Measurements from ENCODE around the gene GUCY1A2. TPM values are rescaled to one million over a fixed set of nuclear protein-coding genes. Genes with fewer than 3 reads are reported as not detected.

GUCY1A2 gene
- total and polyA plus RNA-seq, 7 donors: 0.57 to 18.5 (median 9.4) TPM

- Histone ChIP-seq H3K9me3 (no peaks in the 10 kb centered on the region), H3K36me3 (ENCODE audit: insufficient read depth in 1 of 2, low read depth in 1 of 2) (no peaks in the 10 kb centered on the region), H3K27ac (no peak overlapping the region), H3K4me1 (no peaks in the 10 kb centered on the region), H3K27me3 (ENCODE audit: insufficient read depth in 3 of 3, low read length in 2 of 3) (no peaks in the 10 kb centered on the region), H3K4me3 (no peak overlapping the region)
- WGBS, 3 donors: 89 to 100% (median 94%) methylated on average over 7 of the region's 7 CpGs
- intact Hi-C loops (cut with DNase I): no loop called here
- ATAC-seq (no peak), DNase-seq (no peak)
- no peak for TF ChIP-seq CTCF (IDR thresholded peaks at IDR 0.05)
These were observed 163.8 kb downstream of the GUCY1A2 start for GRCh38 chr11:106854429-106854828.

GRCh38 chr11:106853850-106854401 is 164.3 kb downstream of the GUCY1A2 start:
- no peak for TF ChIP-seq CTCF (IDR thresholded peaks at IDR 0.05)
- no peak overlapping the region for H3K4me3 ChIP-seq
- H3K27ac ChIP-seq: no peak overlapping the region
- H3K9me3 ChIP-seq: no peaks in the 10 kb centered on the region
- no peaks in the 10 kb centered on the region for H3K4me1 ChIP-seq
- H3K36me3 ChIP-seq (ENCODE audit: insufficient read depth in 1 of 2, low read depth in 1 of 2): no peaks in the 10 kb centered on the region
- no peaks in the 10 kb centered on the region for H3K27me3 ChIP-seq (ENCODE audit: insufficient read depth in 3 of 3, low read length in 2 of 3)
- intact Hi-C loops (cut with DNase I): no loop called here
- DNase-seq: no peak
- WGBS, 3 donors: 87 to 100% (median 87%) methylated on average over 1 of the region's 1 CpG
- no peak for ATAC-seq

- no peaks in the 10 kb centered on the region for H3K4me1 ChIP-seq
- no peaks in the 10 kb centered on the region for H3K36me3 ChIP-seq (ENCODE audit: insufficient read depth in 1 of 2, low read depth in 1 of 2)
- H3K9me3 ChIP-seq: no peaks in the 10 kb centered on the region
- TF ChIP-seq CTCF (IDR thresholded peaks at IDR 0.05): no peak
- ATAC-seq (no peak), DNase-seq (no peak)
- no peaks in the 10 kb centered on the region for H3K27me3 ChIP-seq (ENCODE audit: insufficient read depth in 3 of 3, low read length in 2 of 3)
- H3K4me3 ChIP-seq: no peak overlapping the region
- H3K27ac ChIP-seq: no peak overlapping the region
- intact Hi-C loops (cut with DNase I): no loop called here
These were observed 165.5 kb downstream of the GUCY1A2 start for GRCh38 chr11:106852779-106853178.

- H3K4me1 ChIP-seq: no peaks in the 10 kb centered on the region
- no peak for DNase-seq
- H3K4me3 ChIP-seq: no peak overlapping the region
- no peaks in the 10 kb centered on the region for H3K27me3 ChIP-seq (ENCODE audit: insufficient read depth in 3 of 3, low read length in 2 of 3)
- H3K27ac ChIP-seq: no peak overlapping the region
- no peak for ATAC-seq
- intact Hi-C loops (cut with DNase I): no loop called here
- no peaks in the 10 kb centered on the region for H3K36me3 ChIP-seq (ENCODE audit: insufficient read depth in 1 of 2, low read depth in 1 of 2)
- no peak for TF ChIP-seq CTCF (IDR thresholded peaks at IDR 0.05)
- H3K9me3 ChIP-seq: no peaks in the 10 kb centered on the region
These were observed 169.8 kb downstream of the GUCY1A2 start for GRCh38 chr11:106848526-106848925.

- TF ChIP-seq CTCF (IDR thresholded peaks at IDR 0.05): no peak
- no peaks in the 10 kb centered on the region for H3K36me3 ChIP-seq (ENCODE audit: insufficient read depth in 1 of 2, low read depth in 1 of 2)
- DNase-seq (no peak), ATAC-seq (no peak)
- H3K4me1 ChIP-seq: no peaks in the 10 kb centered on the region
- intact Hi-C loops (cut with DNase I): no loop called here
- no peaks in the 10 kb centered on the region for H3K27me3 ChIP-seq (ENCODE audit: insufficient read depth in 3 of 3, low read length in 2 of 3)
- H3K27ac ChIP-seq: no peak overlapping the region
- H3K4me3 ChIP-seq: no peak overlapping the region
- H3K9me3 ChIP-seq: no peaks in the 10 kb centered on the region
These were observed 176.1 kb downstream of the GUCY1A2 start for GRCh38 chr11:106842134-106842533.

Measured in psoas muscle (tissue), 8 donors.